GM23338 (cell line): Measurements from ENCODE around the gene NFATC1.

Experiments
- CTCF ChIP-seq, 2 experiments: fragments of 200-600 bp in 1 of 2; sonication (generic) in 1 of 2; conservative IDR thresholded peaks; 2 replicates each; pipeline versions ENCODE4 v1.5.1 to v1.6.1; 2016 to 2017; ENCODE audit warnings: antibody characterized with exemption in 2 of 2, low read depth in 2 of 2, mild to moderate bottlenecking in 2 of 2, moderate library complexity in 1 of 2
- POLR2AphosphoS5 ChIP-seq: IDR thresholded peaks from 2 replicates; pipeline ENCODE4 v1.6.1; 2016; ENCODE audit warnings: antibody characterized with exemption, low read depth
- TF ChIP-seq, protein P1 (sequence below): fragments of 250-450 bp; sonication (Bioruptor Pico); IDR thresholded peaks from 2 replicates; pipeline ENCODE4 v1.5.0; 2020; ENCODE audit warnings: mild to moderate bottlenecking, moderate library complexity

GRCh38 chr18:79552696-79553095 is 157.0 kb downstream of the NFATC1 start:
- TF ChIP-seq, protein P1, sequence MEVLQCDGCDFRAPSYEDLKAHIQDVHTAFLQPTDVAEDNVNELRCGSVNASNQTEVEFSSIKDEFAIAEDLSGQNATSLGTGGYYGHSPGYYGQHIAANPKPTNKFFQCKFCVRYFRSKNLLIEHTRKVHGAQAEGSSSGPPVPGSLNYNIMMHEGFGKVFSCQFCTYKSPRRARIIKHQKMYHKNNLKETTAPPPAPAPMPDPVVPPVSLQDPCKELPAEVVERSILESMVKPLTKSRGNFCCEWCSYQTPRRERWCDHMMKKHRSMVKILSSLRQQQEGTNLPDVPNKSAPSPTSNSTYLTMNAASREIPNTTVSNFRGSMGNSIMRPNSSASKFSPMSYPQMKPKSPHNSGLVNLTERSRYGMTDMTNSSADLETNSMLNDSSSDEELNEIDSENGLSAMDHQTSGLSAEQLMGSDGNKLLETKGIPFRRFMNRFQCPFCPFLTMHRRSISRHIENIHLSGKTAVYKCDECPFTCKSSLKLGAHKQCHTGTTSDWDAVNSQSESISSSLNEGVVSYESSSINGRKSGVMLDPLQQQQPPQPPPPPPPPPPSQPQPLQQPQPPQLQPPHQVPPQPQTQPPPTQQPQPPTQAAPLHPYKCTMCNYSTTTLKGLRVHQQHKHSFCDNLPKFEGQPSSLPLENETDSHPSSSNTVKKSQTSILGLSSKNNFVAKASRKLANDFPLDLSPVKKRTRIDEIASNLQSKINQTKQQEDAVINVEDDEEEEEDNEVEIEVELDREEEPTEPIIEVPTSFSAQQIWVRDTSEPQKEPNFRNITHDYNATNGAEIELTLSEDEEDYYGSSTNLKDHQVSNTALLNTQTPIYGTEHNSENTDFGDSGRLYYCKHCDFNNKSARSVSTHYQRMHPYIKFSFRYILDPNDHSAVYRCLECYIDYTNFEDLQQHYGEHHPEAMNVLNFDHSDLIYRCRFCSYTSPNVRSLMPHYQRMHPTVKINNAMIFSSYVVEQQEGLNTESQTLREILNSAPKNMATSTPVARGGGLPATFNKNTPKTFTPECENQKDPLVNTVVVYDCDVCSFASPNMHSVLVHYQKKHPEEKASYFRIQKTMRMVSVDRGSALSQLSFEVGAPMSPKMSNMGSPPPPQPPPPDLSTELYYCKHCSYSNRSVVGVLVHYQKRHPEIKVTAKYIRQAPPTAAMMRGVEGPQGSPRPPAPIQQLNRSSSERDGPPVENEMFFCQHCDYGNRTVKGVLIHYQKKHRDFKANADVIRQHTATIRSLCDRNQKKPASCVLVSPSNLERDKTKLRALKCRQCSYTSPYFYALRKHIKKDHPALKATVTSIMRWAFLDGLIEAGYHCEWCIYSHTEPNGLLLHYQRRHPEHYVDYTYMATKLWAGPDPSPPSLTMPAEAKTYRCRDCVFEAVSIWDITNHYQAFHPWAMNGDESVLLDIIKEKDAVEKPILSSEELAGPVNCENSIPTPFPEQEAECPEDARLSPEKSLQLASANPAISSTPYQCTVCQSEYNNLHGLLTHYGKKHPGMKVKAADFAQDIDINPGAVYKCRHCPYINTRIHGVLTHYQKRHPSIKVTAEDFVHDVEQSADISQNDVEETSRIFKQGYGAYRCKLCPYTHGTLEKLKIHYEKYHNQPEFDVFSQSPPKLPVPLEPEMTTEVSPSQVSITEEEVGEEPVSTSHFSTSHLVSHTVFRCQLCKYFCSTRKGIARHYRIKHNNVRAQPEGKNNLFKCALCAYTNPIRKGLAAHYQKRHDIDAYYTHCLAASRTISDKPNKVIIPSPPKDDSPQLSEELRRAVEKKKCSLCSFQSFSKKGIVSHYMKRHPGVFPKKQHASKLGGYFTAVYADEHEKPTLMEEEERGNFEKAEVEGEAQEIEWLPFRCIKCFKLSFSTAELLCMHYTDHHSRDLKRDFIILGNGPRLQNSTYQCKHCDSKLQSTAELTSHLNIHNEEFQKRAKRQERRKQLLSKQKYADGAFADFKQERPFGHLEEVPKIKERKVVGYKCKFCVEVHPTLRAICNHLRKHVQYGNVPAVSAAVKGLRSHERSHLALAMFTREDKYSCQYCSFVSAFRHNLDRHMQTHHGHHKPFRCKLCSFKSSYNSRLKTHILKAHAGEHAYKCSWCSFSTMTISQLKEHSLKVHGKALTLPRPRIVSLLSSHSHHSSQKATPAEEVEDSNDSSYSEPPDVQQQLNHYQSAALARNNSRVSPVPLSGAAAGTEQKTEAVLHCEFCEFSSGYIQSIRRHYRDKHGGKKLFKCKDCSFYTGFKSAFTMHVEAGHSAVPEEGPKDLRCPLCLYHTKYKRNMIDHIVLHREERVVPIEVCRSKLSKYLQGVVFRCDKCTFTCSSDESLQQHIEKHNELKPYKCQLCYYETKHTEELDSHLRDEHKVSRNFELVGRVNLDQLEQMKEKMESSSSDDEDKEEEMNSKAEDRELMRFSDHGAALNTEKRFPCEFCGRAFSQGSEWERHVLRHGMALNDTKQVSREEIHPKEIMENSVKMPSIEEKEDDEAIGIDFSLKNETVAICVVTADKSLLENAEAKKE (CRISPR knock-in tag) = no peak
- TF ChIP-seq POLR2AphosphoS5 (no peak), CTCF (conservative IDR thresholded peaks at IDR 0.05; ENCODE audit: low read depth in 2 of 2) (no peak)
